ENCODE data around the gene CFHR2.

The CFHR2 gene

DNA sequence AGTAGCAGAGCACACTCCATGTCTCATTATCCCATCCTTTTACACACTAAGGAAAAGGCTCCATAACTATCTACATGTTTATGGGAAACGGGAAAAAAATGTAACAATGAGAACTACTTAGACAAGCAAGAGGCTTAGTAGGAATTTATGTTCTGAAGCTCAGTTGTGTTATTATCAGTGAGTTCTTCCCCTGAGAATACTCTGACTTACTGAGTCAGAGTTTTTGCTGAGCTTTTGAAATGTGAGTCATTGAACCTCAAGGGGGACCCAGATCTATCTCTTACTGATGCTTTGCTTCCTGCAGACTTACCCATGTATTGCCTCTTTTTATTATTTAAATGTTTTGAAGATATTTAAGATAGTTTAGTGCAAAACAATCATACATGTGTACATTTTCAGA is 53.9 kb downstream of the CFHR2 start:
- DNase-seq (ENCODE audit: low read depth in 1 of 2, low spot score in 1 of 2): no peak

DNA sequence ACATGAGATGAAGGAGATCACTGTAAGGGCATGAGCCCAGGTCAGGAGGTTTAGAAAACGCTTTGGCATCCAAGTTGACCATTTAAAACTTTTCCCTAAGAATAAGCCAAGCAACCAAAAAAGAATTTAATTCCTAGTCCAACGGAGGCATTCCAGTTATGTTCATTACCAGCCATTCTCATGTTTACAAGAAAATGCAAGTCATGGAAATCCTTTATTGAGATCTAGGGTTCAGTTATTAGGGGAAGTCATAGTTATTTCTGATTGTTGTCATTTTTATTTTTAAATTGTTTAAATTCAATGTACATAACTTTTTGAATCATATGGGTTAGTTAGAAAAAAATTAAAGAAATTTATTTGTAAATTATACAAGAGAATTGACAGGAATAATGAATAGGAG is 58.3 kb downstream of the CFHR2 start:
- DNase-seq (ENCODE audit: low read depth in 1 of 2, low spot score in 1 of 2): no peak

DNA sequence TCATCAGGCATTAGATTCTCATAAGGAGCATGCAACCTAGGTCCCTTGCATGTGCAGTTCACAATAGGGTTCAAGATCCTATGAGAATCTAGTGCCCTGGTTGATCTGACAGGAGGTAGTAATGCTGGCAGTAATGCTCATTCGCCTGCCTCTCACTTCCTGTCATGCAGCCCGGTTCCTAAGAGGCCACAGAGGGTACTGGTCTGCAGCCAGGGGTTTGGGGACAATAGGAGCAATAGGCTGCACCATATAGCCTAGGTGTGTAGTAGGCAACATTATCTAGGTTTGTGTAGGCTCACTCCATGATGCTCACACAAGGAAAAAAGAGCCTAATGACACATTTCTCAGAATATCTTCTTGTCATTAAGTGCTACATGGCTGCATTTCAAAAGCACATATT is 59.6 kb downstream of the CFHR2 start:
- no peak for DNase-seq (ENCODE audit: low read depth in 1 of 2, low spot score in 1 of 2)

DNA sequence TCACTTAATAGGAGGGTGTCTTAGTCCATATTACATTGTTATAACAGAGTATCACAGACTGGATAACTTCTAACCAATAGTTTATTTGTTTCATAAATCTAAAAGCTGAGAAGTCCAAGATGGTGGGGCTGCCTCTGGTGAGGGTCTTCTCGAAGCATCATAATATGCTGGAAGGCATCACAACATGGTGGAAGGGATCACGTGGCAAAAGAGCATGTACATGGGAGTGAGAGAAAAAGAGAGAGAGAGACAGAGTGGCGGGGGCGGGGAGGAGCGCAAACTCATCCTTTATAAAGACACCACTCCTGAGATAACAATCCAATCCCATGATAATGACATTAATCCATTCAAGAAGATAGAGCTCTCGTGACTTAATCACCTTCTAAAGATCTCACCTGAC is 65.3 kb downstream of the CFHR2 start:
- DNase-seq (ENCODE audit: low read depth in 1 of 2, low spot score in 1 of 2): no peak

All from stimulated activated CD4-positive, alpha-beta T cell treated with anti-CD3 and anti-CD28 coated beads, Interleukin-15, amount 100 ng/mL, for 1 hour (primary cell).